GM18858 (cell line): ENCODE measurements around the gene MYL7.
"Not testable (repeated sequence)": the region's sequence is repeated elsewhere in the genome, so short reads cannot be mapped to it uniquely, and the experiment has no call there.

ENCODE experiments used
- ATAC-seq: cut with Tn5 transposase; IDR thresholded peaks from one replicate; pipeline ENCODE4 v1.9.1; 2021; ENCODE audit not compliant: unreplicated experiment

The MYL7 gene

GRCh38 chr7:44172352-44172751 lies 31.2 kb upstream of the MYL7 start:
- no peak for ATAC-seq

- not testable (repeated sequence) for ATAC-seq
Measured at GRCh38 chr7:44171901-44172300, 30.8 kb upstream of the MYL7 start.

GRCh38 chr7:44167920-44168319 lies 26.8 kb upstream of the MYL7 start:
- no peak for ATAC-seq

GRCh38 chr7:44163591-44163990 lies 22.5 kb upstream of the MYL7 start:
- ATAC-seq = no peak

- ATAC-seq = no peak
Measured at GRCh38 chr7:44162785-44163395, 21.8 kb upstream of the MYL7 start.

GRCh38 chr7:44162179-44162578 lies 21.0 kb upstream of the MYL7 start:
- ATAC-seq = no peak

- no peak for ATAC-seq
Measured at GRCh38 chr7:44161371-44161770, 20.2 kb upstream of the MYL7 start.

- ATAC-seq = no peak
Measured at GRCh38 chr7:44159824-44160630, 18.9 kb upstream of the MYL7 start.

GRCh38 chr7:44158873-44159631 lies 17.9 kb upstream of the MYL7 start:
- ATAC-seq = no peak

- no peak for ATAC-seq
Measured at GRCh38 chr7:44158096-44158872, 17.2 kb upstream of the MYL7 start.

GRCh38 chr7:44157116-44158080 lies 16.3 kb upstream of the MYL7 start:
- no peak for ATAC-seq

GRCh38 chr7:44156453-44157010 lies 15.4 kb upstream of the MYL7 start:
- no peak for ATAC-seq

- no peak for ATAC-seq
Measured at GRCh38 chr7:44155191-44156185, 14.4 kb upstream of the MYL7 start.

- no peak for ATAC-seq
Measured at GRCh38 chr7:44154703-44155102, 13.6 kb upstream of the MYL7 start.

GRCh38 chr7:44153948-44154335 lies 12.8 kb upstream of the MYL7 start:
- ATAC-seq = no peak

- ATAC-seq = no peak
Measured at GRCh38 chr7:44152971-44153947, 12.1 kb upstream of the MYL7 start.

GRCh38 chr7:44151956-44152355 lies 10.8 kb upstream of the MYL7 start:
- ATAC-seq = no peak
